Suprapubic skin (tissue), 4 donors: ENCODE results near the gene ASRGL1. TPM values are rescaled to one million over a fixed set of nuclear protein-coding genes. Genes with fewer than 3 reads are reported as not detected.

Experiments
- DNase-seq, 2 donors: peaks; one replicate each; pipeline ENCODE4 v3.0.0-alpha.2; 2019; ENCODE audit warnings: low spot score in 2 of 2
- H3K27ac ChIP-seq: fragments of 200-600 bp; sonication (generic); one replicate; pipeline ENCODE4 v1.5.1; 2019
- H3K27me3 ChIP-seq: fragments of 200-600 bp; sonication (generic); one replicate; pipeline ENCODE4 v1.5.1; 2019
- H3K36me3 ChIP-seq: fragments of 200-600 bp; sonication (generic); one replicate; pipeline ENCODE4 v1.5.1; 2019
- H3K4me1 ChIP-seq: fragments of 200-600 bp; sonication (generic); one replicate; pipeline ENCODE4 v1.5.1; 2019
- H3K4me3 ChIP-seq: fragments of 200-600 bp; sonication (generic); one replicate; pipeline ENCODE4 v1.5.1; 2019; ENCODE audit warnings: mild to moderate bottlenecking
- H3K9me3 ChIP-seq: fragments of 200-600 bp; sonication (generic); one replicate; pipeline ENCODE4 v1.5.1; 2019
- CTCF ChIP-seq, 2 donors: fragments of 200-600 bp in 1 of 2; fragments of 450-650 bp in 1 of 2; sonication (generic) in 1 of 2; IDR thresholded peaks; one replicate each; pipeline ENCODE4 v1.5.1; 2016 to 2019; ENCODE audit warnings: antibody characterized with exemption in 2 of 2, mild to moderate bottlenecking in 1 of 2, moderate library complexity in 1 of 2
- EP300 ChIP-seq: sonication (generic); formaldehyde crosslinking; IDR thresholded peaks from one replicate; pipeline ENCODE4 v1.6.1; 2017; ENCODE audit warnings: antibody characterized with exemption
- POLR2A ChIP-seq, 2 donors: fragments of 450-650 bp; IDR thresholded peaks; one replicate each; pipeline ENCODE4 v1.6.1; 2017; ENCODE audit warnings: antibody characterized with exemption in 2 of 2, mild to moderate bottlenecking in 2 of 2, moderate library complexity in 2 of 2
- POLR2AphosphoS5 ChIP-seq, 3 donors: sonication (generic); formaldehyde crosslinking; IDR thresholded peaks; one replicate each; pipeline ENCODE4 v1.6.1; 2017; ENCODE audit warnings: antibody characterized with exemption in 3 of 3
- WGBS: methylation state at CpG from one replicate; pipeline ENCODE4 v1.1.5; 2018; 5-methylcytosine and 5-hydroxymethylcytosine counted together
- total RNA-seq, 4 donors: library from RNA; depleted of rRNA; stranded (reverse); fragments of >200 nt; gene quantifications; one replicate each; pipeline ENCODE4 v1.1.0, GENCODE V29; 2016

Gene ASRGL1
- total RNA-seq, 4 donors from 2014 or later = 2.5 to 10.5 (median 5.2) TPM

DNA sequence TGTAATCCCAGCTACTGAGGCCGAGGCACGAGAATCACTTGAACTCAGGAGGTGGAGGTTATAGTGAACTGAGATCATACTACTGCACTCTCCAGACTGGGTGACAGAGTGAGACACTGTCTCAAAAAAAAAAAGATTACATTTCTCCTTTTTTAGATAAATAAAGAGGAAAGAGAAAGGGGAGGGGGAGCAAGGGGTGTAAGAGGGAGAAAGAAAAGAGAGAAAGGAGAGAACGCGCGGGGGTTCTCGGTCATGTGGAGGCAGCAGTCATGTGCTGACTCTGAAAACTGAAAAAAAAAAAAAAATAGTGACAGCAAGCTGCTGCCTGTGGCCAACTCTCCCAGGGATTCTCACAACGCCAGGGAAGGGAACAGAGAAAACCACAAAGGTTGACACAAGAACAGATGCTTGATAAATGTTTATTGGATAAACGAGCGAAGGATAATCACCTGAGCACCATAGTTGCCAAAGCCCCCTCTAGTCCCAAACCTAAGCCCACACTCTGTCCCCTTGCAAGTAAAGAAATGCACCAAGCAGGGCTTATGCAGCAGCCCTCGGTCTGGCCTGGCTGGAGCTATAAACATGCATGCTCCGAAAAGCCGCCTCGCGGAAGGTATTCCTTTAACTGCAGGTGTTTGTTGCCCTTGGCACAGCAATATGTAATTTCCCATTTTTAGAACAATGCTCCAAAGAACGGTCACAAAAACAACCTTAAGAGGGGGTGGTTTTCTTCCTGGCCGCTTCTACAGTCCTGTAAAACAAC, 96.1 kb downstream of the ASRGL1 start:
- no peaks in the 10 kb centered on the region for H3K27me3 ChIP-seq
- peaks cover 63% of the 10 kb centered on the region for H3K4me1 ChIP-seq
- H3K27ac ChIP-seq = peak overlapping the region; percentile 83
- no peak overlapping the region for H3K4me3 ChIP-seq
- 58% methylated on average over 16 of the region's 16 CpGs for WGBS
- H3K9me3 ChIP-seq = no peaks in the 10 kb centered on the region
- DNase-seq = no peak
- H3K36me3 ChIP-seq = no peaks in the 10 kb centered on the region
- TF ChIP-seq CTCF (IDR thresholded peaks at IDR 0.05) = no peak
- TF ChIP-seq POLR2A (IDR thresholded peaks at IDR 0.05) = no peak
- peak in 1 of 3 donors; percentile 31 for TF ChIP-seq POLR2AphosphoS5 (IDR thresholded peaks at IDR 0.05)
- no peak for TF ChIP-seq EP300

DNA sequence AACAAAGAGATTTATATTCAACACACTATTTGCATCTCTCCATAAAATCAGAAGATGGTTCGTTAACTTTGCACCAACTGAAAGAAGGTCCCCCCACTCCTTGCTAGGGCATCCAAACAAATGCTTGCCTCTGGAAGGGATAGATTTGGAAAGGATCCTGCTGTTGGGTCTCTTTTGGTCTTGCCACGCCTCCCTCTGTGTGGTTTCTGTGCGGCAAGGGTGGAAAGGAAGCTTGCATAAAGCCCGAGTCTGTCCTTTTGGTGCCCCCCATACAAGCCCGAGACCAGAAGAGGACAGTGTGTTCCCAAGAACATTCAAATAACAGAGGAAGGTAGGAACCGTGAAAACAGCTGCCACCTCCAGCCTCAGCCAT, 96.6 kb downstream of the ASRGL1 start:
- peaks cover 58% of the 10 kb centered on the region for H3K4me1 ChIP-seq
- TF ChIP-seq EP300 (no peak), CTCF (IDR thresholded peaks at IDR 0.05) (no peak), POLR2A (IDR thresholded peaks at IDR 0.05) (no peak), POLR2AphosphoS5 (IDR thresholded peaks at IDR 0.05) (peak in 1 of 3 donors; percentile 11)
- no peaks in the 10 kb centered on the region for H3K9me3 ChIP-seq
- peak overlapping the region; percentile 83 for H3K27ac ChIP-seq
- no peak overlapping the region for H3K4me3 ChIP-seq
- no peaks in the 10 kb centered on the region for H3K36me3 ChIP-seq
- H3K27me3 ChIP-seq = no peaks in the 10 kb centered on the region
- 67% methylated on average over 6 of the region's 6 CpGs for WGBS
- DNase-seq = no peak

GRCh38 chr11:62435846-62436660, 98.8 kb downstream of the ASRGL1 start:
- H3K36me3 ChIP-seq = no peaks in the 10 kb centered on the region
- no peaks in the 10 kb centered on the region for H3K9me3 ChIP-seq
- DNase-seq = no peak
- WGBS = 45% methylated on average over 5 of the region's 5 CpGs
- H3K4me3 ChIP-seq = no peak overlapping the region
- peaks cover 63% of the 10 kb centered on the region for H3K4me1 ChIP-seq
- H3K27me3 ChIP-seq = no peaks in the 10 kb centered on the region
- H3K27ac ChIP-seq = peak overlapping the region; percentile 71
- TF ChIP-seq EP300 (no peak), POLR2AphosphoS5 (IDR thresholded peaks at IDR 0.05) (no peak), CTCF (IDR thresholded peaks at IDR 0.05) (no peak), POLR2A (IDR thresholded peaks at IDR 0.05) (no peak)

GRCh38 chr11:62437616-62438015, 100.4 kb downstream of the ASRGL1 start:
- Histone ChIP-seq H3K27me3 (no peaks in the 10 kb centered on the region), H3K9me3 (no peaks in the 10 kb centered on the region), H3K27ac (no peak overlapping the region), H3K4me3 (no peak overlapping the region), H3K4me1 (peaks cover 52% of the 10 kb centered on the region), H3K36me3 (no peaks in the 10 kb centered on the region)
- WGBS = 100% methylated on average over 1 of the region's 1 CpG
- TF ChIP-seq EP300 (no peak), POLR2A (IDR thresholded peaks at IDR 0.05) (no peak), POLR2AphosphoS5 (IDR thresholded peaks at IDR 0.05) (no peak), CTCF (IDR thresholded peaks at IDR 0.05) (no peak)
- no peak for DNase-seq

DNA sequence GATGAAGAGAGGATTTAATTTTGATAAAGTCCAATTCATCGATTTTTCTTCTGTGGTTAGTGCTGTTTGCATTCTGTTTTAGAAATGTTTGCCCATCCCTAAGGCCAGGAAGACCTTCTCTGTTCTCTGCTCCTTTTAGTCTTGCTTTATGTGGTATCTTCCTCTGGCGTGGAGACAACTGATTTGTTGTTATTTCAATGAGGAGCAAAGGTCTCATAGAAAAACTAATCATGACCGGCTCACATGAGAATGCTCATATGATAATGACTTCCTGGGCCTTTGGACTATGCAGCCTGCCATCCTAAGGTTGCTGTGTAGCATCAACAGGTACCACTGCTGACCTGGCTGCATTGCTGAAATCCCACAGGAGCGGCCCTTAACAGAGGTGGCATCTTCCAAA, 101.4 kb downstream of the ASRGL1 start:
- WGBS = 91% methylated on average over 4 of the region's 4 CpGs
- H3K36me3 ChIP-seq = no peaks in the 10 kb centered on the region

More for the DNA sequence above, 101.4 kb downstream of the ASRGL1 start:
- DNase-seq = no peak
- Histone ChIP-seq H3K27ac (no peak overlapping the region), H3K4me1 (peaks cover 51% of the 10 kb centered on the region), H3K27me3 (no peaks in the 10 kb centered on the region), H3K9me3 (no peaks in the 10 kb centered on the region), H3K4me3 (no peak overlapping the region)
- TF ChIP-seq POLR2A (IDR thresholded peaks at IDR 0.05) (no peak), POLR2AphosphoS5 (IDR thresholded peaks at IDR 0.05) (no peak), CTCF (IDR thresholded peaks at IDR 0.05) (no peak), EP300 (no peak)
